Suppressor macrophage (primary cell): ENCODE results near the gene FZD8.
A peak's percentile ranks its signal among the peaks of the same experiment; 100 is the strongest.

Experiments
- DNase-seq, 4 experiments: peaks; one replicate each; pipeline ENCODE4 v3.0.0-alpha.2; 2020 to 2022

The FZD8 gene

GRCh38 chr10:35640951-35641675 lies 983 bp downstream of the FZD8 start:
- peak; percentile 39 to 72 (median 61) for DNase-seq

GRCh38 chr10:35640474-35640873 lies 1.6 kb downstream of the FZD8 start:
- DNase-seq = peak; percentile 59 to 85 (median 74)

GRCh38 chr10:35639728-35640401 lies 2.2 kb downstream of the FZD8 start:
- DNase-seq = peak in 1 of 4 experiments; percentile 6

GRCh38 chr10:35639021-35639727 lies 2.9 kb downstream of the FZD8 start:
- no peak for DNase-seq

GRCh38 chr10:35638101-35638500 lies 4.0 kb downstream of the FZD8 start:
- no peak for DNase-seq

GRCh38 chr10:35637462-35637861 lies 4.6 kb downstream of the FZD8 start:
- no peak for DNase-seq

- DNase-seq = no peak
Measured at GRCh38 chr10:35636956-35637355, 5.1 kb downstream of the FZD8 start.

- DNase-seq = peak; percentile 64 to 85 (median 72)
Measured at GRCh38 chr10:35635576-35635975, 6.5 kb downstream of the FZD8 start.

GRCh38 chr10:35633006-35633980 lies 8.8 kb downstream of the FZD8 start:
- no peak for DNase-seq

GRCh38 chr10:35632027-35632426 lies 10.1 kb downstream of the FZD8 start:
- no peak for DNase-seq

GRCh38 chr10:35631404-35631803 lies 10.7 kb downstream of the FZD8 start:
- no peak for DNase-seq

- DNase-seq = no peak
Measured at GRCh38 chr10:35626971-35627507, 15.1 kb downstream of the FZD8 start.

- DNase-seq = no peak
Measured at GRCh38 chr10:35614312-35614711, 27.8 kb downstream of the FZD8 start.

GRCh38 chr10:35613597-35614226 lies 28.4 kb downstream of the FZD8 start:
- DNase-seq = no peak

- no peak for DNase-seq
Measured at GRCh38 chr10:35613107-35613440, 29.0 kb downstream of the FZD8 start.

- DNase-seq = no peak
Measured at GRCh38 chr10:35612385-35613106, 29.6 kb downstream of the FZD8 start.

GRCh38 chr10:35611750-35612149 lies 30.3 kb downstream of the FZD8 start:
- DNase-seq = no peak

GRCh38 chr10:35608328-35608672 lies 33.8 kb downstream of the FZD8 start:
- DNase-seq = no peak

GRCh38 chr10:35607475-35608327 lies 34.4 kb downstream of the FZD8 start:
- peak in 3 of 4 experiments; percentile 4 to 24 (median 19) for DNase-seq

GRCh38 chr10:35606430-35606829 lies 35.7 kb downstream of the FZD8 start:
- DNase-seq = no peak
